ENCODE results near the gene ZNF888.
A peak's percentile ranks its signal among the peaks of the same experiment; 100 is the strongest.
"Not testable (repeated sequence)": the region's sequence is repeated elsewhere in the genome, so short reads cannot be mapped to it uniquely, and the experiment has no call there.

Gene ZNF888

GRCh38 chr19:52922841-52923777 lies at the start of gene ZNF888:
ZNF888 (minus strand) TSS chr19:52923428; CDS start chr19:52917873, 5,555 bp downstream.
- peak; percentile 71 to 75 for DNase-seq (ENCODE audit: low read depth in 2 of 2, low spot score in 1 of 2)

DNA sequence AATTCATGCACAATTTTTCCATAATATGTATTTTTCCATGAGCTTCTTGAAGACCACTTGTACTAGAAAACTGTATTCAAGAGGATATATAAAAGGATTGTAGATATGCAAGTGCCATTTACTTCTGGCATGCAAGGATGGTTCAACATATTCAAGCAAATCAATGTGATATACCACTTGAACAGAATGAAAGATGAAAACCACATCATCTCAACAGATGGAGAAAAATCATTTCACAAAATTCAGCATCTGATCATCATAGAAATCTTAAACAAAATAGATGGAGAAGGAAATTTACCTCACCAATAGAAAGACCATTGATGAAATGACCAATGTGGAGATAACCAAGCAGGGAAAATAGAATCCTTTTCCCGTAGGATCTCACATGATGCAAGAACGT lies 44.5 kb upstream of the ZNF888 start:
- no peak for DNase-seq (ENCODE audit: low read depth in 2 of 2, low spot score in 1 of 2)

GRCh38 chr19:52963247-52963618 lies 40.0 kb upstream of the ZNF888 start:
- no peak for DNase-seq (ENCODE audit: low read depth in 2 of 2, low spot score in 1 of 2)

- DNase-seq (ENCODE audit: low read depth in 2 of 2, low spot score in 1 of 2): peak; percentile 98 to 99
These were observed 39.4 kb upstream of the ZNF888 start, which contains the start of gene ZNF816 for GRCh38 chr19:52962394-52963246. ZNF816 (minus strand) TSS chr19:52962881; CDS start chr19:52956089, 6,792 bp downstream.

DNA sequence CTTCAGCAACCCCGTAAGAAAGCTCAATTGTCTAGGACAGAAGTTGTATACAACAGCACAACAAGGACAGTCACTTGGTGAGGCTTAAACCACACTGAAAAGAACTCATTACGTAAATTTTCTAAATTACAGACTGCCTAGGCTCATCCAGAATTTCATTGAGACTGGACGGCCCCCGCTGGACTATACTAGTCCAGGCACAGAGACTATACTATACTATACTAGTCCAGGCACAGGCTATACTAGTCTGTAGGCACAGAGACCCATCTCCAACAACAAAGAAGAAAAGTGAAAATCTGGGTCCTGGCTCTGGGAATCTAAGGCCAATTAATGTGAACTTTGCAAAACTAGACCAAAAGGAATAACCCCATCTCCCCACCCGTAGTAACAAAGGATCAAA lies 38.8 kb upstream of the ZNF888 start:
- no peak for DNase-seq (ENCODE audit: low read depth in 2 of 2, low spot score in 1 of 2)

DNA sequence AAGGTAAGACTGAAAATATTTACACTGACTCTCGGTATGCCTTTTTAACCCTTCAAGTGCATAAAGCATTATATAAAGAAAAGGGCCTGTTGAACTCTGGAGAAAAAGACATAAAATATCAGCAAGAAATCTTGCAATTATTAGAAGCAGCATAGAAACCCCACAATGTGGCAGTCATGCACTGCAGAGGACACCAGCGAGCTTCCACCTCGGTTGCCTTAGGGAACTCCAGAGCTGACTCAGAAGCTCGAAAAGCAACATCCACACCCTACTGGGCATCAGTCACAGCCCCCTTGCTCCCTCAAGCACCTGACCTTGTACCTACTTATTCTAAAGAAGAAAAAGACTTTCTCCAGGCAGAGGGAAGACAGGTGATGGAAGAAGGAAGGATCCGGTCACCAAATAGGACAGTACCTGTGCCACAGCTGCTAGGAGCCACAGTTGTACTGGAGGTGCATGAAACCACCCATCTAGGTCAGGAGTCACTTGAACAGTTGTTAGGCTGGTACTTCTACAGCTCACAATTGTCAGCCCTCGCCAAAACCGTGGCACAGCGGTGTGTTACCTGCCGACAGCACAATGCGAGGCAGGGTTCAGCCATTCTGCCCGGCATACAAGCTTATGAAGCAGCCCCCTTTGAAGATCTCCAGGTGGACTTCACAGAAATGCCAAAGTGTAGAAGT lies 36.5 kb upstream of the ZNF888 start:
- DNase-seq (ENCODE audit: low read depth in 2 of 2, low spot score in 1 of 2): no peak

DNA sequence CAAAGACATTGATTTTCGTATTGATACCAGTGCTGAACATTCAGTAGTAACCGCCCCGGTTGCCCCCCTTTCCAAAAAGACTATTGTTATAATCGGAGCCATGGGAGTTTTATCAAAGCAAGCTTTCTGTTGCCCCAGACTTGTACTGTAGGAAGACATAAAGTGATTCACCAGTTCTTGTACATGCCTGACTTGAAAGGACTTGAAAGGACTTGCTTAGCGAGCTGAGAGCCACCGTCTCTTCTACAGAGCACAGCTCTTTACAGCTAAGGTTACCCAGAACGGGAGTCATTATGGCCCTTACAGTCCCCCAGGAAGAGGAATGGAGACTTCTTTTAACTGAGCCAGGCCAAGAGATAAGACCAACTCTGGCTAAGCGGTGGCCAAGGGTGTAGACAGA lies 34.4 kb upstream of the ZNF888 start:
- no peak for DNase-seq (ENCODE audit: low read depth in 2 of 2, low spot score in 1 of 2)

DNA sequence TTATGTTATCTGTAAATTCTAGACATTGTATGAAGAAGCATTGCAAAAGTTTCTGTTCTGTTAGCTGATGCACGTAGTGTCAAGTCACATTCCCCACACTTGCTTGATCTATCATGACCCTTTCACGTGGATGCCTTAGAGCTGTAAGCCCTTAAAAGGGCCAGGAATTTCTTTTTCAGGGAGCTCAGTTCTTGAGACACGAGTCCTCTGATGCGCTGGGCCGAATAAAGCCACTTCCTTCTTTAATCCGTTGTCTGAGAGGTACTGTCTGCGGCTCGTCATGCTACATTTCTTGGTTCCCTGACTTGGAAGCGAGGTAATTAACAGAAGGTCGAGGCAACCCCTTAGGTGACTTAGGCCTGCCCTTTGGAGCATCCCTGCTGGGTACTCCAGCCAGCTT lies 33.7 kb upstream of the ZNF888 start:
- DNase-seq (ENCODE audit: low read depth in 2 of 2, low spot score in 1 of 2): no peak

GRCh38 chr19:52949422-52949821 lies 26.2 kb upstream of the ZNF888 start:
- no peak for DNase-seq (ENCODE audit: low read depth in 2 of 2, low spot score in 1 of 2)

DNA sequence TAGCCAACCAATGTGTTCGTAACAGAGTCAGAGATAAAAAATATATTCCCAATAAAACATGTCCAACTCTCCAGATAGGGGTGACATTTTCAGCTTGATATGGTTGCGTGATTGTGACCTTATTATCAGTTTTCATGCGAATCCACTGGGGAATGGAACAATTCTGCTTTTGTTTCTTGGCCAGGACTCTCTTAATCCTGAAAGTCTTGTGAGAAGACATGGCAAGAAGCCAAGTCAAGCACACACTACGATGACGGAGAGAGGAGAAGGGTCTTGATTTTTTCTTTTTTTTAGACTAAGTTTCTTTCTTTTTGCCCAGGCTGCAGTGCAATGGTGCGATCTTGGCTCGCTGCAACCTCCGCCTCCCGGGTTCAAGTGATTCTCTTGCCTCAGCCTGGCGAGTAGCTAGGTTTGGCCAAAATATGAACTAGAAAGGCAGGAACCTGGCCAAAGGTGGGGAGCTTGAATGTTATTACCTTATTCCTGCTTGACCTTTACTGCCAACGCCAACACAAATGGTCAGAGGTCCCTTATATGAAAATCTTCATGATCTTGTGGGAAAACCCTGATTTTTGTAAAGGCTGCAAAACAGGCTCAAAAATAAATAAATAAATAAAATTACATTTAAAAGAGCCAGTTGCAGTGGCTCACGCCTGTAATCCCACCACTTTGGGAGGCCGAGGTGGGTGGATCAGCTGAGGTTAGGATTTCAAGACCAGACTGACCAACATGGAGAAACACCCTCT lies 25.0 kb upstream of the ZNF888 start:
- no peak for DNase-seq (ENCODE audit: low read depth in 2 of 2, low spot score in 1 of 2)

- no peak for DNase-seq (ENCODE audit: low read depth in 2 of 2, low spot score in 1 of 2)
These were observed 23.4 kb upstream of the ZNF888 start for GRCh38 chr19:52946322-52947310.

GRCh38 chr19:52945652-52946321 lies 22.6 kb upstream of the ZNF888 start:
- no peak for DNase-seq (ENCODE audit: low read depth in 2 of 2, low spot score in 1 of 2)

DNA sequence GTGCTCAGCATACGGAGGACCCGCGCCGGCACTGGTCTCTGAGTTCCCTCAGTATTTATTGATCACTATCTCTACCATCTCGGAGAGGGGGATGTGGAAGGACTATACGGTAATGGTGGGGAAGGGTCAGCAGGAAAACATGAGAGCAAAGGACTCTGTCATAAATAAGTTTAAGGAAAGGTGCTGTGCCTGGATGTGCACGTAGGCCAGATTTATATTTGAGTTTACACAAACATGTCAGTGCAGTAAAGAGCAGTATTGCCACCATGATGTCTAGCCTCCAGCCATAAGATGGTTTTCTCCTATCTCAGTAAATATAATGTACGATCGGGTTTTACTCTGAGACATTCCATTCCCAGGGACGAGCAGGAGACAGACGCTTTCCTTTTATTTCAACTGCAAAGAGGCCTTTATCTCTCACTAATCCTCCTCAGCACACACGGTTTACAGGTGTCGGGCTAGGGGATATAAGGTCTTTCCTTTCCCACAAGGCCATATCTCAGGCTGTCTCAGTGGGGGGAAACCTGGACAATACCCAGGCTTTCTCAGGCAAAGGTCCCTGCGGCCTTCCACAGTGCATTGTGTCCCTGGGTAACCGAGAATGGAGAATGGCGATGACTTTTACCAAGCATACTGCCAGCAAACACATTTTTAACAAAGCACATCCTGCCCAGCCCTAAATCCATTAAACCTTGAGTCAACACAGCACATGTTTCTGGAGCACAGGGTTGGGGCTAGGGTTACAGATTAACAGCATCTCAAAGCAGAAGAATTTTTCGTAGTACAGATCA lies 21.7 kb upstream of the ZNF888 start:
- DNase-seq (ENCODE audit: low read depth in 2 of 2, low spot score in 1 of 2): not testable (repeated sequence)

DNA sequence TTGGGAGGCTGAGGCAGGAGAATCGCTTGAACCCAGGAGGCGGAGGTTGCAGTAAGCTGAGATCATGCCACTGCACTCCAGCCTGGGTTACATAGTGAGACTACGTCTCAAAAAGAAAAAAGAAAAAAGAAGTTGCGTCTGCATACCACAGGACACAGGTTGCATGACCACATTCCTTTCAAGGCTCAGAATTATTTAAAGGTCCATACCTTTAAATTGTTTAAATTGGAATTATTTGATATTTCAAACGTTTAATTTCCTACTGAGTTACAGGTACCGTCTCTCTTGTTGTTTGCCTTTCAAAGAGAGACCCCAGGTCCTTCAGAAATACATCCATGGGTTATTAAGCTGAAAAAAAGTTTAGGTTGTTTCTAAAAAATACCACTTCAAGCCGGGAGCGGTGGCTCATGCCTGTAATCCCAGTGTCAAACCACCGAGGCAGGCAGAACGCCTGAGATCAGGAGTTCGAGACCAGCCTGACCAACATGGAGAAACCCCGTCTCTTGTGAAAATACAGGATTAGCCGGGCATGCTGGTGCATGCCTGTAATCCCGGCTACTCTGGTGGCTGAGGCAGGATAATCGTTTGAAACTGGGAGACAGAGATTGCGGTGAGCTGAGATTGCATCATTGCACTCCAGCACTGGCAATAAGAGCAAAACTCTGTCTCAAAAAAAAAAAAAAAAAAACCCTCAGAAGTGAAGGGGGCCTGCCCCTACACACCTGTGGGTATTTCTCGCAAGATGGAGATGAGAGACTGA lies 20.8 kb upstream of the ZNF888 start:
- no peak for DNase-seq (ENCODE audit: low read depth in 2 of 2, low spot score in 1 of 2)

GRCh38 chr19:52943134-52943883 lies 20.1 kb upstream of the ZNF888 start:
- no peak for DNase-seq (ENCODE audit: low read depth in 2 of 2, low spot score in 1 of 2)

DNA sequence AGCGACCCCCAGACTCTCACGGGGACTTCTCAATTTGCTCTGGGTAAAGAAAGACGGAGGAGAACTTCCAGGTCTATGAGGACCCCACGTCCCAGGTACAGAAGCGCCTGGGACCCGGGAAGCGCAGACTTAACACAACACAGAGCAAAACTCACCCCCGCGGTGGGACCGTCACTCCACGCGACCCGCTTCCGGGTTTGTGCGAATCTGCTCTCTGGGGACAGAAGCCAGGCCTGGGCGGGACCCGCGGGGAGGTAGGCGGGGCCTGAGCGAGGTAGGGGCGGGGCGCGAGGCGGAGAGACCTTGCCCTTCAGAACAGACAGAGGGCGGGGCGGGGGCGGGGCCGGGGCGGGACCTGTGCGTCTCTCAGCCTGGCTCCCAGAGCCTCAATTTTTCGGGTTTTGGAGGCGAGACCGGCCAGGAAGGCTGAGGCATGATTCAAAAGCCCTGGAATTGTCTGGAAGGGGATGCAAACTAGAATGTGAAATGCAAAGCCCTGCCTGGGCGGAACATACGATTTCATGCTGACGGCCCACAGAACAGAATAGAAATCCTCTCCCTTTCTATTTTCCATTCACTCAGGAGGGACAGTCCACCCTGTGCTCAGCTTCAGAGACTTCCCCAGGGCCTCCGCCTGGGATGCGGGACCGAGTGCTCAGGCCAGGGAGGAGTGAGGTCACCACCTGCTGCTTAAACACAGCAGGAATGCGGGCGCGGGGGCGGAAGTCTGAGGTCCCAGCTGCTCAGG lies 19.3 kb upstream of the ZNF888 start:
- DNase-seq (ENCODE audit: low read depth in 2 of 2, low spot score in 1 of 2): peak; percentile 87 to 91

All from stimulated activated CD8-positive, alpha-beta memory T cell treated with anti-CD3 and anti-CD28 coated beads, Interleukin-4, amount 100 ng/mL, for 1 hour (primary cell).